GM18873 (cell line): Measurements from ENCODE around the gene PEX11A.
"Not testable (repeated sequence)": the region's sequence is repeated elsewhere in the genome, so short reads cannot be mapped to it uniquely, and the experiment has no call there.

Experiments used
- ATAC-seq: cut with Tn5 transposase; IDR thresholded peaks from one replicate; pipeline ENCODE4 v1.9.1; 2021; ENCODE audit warnings: mild to moderate bottlenecking, moderate library complexity, moderate number of reproducible peaks; ENCODE audit not compliant: unreplicated experiment, low FRiP score

PEX11A gene, protein sequence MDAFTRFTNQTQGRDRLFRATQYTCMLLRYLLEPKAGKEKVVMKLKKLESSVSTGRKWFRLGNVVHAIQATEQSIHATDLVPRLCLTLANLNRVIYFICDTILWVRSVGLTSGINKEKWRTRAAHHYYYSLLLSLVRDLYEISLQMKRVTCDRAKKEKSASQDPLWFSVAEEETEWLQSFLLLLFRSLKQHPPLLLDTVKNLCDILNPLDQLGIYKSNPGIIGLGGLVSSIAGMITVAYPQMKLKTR

DNA sequence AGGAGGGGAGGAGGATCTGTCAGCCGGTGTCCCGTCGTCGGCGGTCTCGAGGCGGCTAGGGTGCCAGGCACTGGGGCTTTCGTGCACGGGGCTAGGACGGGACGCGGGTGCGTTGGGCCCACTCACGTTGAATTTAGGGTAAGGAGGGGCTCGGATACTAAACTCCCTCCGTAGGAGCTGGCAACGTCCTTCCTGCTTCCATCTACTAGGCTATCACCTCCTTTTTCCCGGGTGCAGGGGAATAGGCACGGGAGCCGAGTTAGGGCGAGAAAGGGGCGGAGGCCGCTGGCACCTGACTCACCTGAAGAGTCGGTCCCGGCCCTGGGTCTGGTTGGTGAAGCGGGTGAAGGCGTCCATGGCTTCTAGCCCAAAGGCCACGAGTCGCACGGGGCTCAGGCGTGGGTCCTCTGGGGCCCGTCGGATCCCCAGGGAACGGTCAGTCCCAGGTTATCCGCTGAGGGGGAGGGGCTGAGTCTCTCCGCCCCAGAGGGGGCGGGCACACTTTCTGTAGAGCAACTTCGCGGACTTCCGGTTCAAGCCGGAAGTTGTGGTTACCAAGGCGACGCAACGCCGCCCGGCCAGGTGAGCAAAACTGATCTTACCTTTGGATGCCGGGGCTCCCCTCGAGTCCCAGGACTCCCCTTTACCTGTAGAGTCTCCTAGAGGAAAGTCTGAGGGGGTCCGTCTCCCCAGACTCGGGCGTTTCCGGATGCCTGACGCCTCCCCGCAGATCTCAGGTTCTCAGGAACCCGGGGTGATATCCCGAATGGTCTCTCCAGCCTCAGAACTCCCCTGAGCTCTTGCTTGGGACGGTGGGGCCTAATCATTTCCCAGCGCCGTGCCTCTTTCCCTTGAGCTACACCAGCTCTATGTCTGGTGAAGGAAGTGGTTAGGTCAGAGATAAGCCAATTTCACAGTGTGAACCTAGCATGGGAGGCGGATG, at the start of gene PEX11A, which contains the start of gene WDR93:
Gene PEX11A (minus strand): TSS at position 479 of the 943 bp plus-strand sequence. CDS start 122 bp downstream, at position 357.
Gene WDR93 (plus strand): TSS at position 536 of the 943 bp plus-strand sequence. CDS start 10,936 bp downstream, outside the sequence.
- ATAC-seq, result no peak

GRCh38 chr15:89740137-89740536, 49.6 kb upstream of the PEX11A start:
- no peak for ATAC-seq

DNA sequence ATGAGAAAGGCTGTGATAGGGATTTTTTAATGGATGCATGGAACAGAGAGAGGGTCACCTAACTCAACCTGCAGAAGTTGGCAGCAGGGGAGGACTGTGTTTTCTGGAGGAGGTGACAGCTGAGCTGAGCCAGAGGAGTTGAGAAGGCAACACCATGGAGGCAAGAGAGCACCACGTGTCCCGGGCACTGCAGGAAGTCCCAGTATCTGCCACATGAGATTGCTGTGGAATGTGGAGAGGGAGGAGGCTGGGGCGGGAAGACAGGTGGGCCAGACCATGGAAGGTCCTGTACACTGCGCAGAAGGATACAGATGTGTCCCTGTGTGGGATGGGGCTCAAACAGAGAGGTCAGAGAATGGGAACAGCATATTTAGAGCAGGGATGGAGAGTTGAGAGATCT, 45.2 kb upstream of the PEX11A start:
- no peak for ATAC-seq

- no peak for ATAC-seq
Measured at GRCh38 chr15:89732451-89733172, 42.1 kb upstream of the PEX11A start.

- no peak for ATAC-seq
Measured at GRCh38 chr15:89731275-89731674, 40.7 kb upstream of the PEX11A start.

DNA sequence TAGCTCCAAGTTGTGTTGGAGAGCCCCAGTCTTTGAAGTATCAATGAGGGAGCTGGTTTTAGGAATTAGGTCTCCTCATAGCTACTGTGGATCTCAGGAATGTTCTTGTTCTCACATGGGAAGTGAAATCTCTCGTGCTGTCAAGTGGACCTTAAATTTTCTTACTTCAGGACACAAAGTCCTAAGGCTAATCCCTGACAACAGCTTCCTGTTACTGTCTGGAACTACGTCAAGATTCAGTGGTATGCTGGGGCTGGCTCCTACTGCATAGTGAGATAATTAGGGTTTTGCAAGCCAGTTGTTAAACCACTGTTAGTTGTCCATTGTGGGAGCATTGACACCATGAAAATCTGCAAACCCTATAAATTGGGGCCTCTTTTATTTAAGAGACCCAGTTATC, 37.7 kb upstream of the PEX11A start:
- ATAC-seq, result no peak

GRCh38 chr15:89725064-89725463, 34.5 kb upstream of the PEX11A start:
- no peak for ATAC-seq

DNA sequence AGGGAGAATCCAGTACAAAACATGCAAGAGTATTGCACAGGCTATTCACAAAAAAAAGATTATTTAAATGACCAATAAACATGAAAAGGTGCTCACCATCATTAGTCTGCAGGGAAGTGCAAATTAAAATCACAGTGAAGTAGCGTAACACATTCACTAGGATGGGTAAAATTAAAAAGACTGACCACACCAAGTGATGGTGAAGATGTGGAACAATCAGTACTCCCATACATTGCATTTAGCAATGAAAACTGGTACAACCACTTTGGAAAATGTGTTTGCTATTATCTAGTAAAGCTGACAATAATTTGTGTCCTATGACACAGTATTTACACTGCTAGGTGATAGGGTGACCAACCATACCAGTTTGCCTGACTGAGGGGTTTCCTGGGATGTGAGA, 34.1 kb upstream of the PEX11A start:
- no peak for ATAC-seq

GRCh38 chr15:89723031-89723430, 32.5 kb upstream of the PEX11A start:
- ATAC-seq, result no peak

DNA sequence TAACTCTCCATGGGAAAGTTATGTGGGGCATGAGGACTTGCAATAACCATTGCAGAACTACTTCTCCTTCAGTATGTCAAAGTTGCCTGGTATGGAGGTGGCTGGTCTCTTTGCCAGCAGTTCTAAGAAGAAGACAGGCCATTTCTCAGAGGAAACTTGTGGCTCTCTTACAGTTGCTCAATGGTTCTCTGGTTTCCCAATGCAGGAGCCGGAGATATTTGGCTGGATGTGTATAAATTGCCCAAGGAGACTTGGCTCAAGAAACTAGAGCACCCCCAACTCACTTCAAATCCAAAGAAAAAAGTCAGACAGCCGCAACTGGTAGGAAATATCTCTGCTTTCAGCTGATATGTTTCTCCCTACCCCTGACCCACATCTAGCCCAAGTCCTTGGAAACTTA, 24.2 kb upstream of the PEX11A start:
- no peak for ATAC-seq

- ATAC-seq, result no peak
Measured at GRCh38 chr15:89707577-89707976, 17.0 kb upstream of the PEX11A start.

GRCh38 chr15:89704411-89704810, 13.9 kb upstream of the PEX11A start:
- ATAC-seq, result no peak

DNA sequence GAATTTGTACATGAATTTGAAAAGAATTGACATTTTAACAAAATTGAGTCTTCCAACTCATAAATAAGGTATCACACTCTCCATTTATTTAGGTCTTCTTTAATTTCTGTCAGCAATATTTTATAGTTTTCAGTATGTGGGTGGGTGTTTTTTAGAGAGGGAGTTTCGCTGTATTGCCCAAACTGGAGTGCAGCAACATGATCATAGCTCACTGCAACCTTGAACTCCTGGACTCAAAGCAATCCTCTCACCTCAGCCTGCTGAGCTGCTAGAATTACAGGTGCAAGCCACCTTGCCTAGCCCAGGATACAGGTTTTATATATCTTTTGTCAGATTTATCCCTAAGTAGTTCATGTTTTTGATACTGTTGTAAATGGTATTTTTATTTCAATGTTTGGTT, 4.6 kb upstream of the PEX11A start:
- ATAC-seq, result no peak

DNA sequence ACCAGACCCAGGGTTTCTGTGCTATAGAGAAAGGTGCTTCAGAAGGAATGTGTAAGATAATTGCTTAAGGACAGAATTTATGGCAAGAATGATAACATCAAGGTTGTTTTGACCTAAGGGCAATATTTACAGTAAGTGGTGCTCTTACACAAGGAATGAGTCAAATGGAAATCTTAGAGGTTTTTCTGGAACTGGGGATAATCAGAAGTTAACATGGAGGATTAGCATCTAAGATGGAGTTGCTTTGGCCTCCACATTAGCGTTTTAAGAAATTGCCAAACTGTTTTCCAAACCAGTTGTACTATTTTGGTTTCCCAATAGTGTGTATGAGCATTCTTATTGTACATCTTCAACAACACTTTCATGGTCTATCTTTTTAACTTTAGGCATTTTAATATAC, 3.1 kb upstream of the PEX11A start:
- no peak for ATAC-seq

- ATAC-seq, result no peak
Measured at GRCh38 chr15:89693091-89693490, 2.5 kb upstream of the PEX11A start.

DNA sequence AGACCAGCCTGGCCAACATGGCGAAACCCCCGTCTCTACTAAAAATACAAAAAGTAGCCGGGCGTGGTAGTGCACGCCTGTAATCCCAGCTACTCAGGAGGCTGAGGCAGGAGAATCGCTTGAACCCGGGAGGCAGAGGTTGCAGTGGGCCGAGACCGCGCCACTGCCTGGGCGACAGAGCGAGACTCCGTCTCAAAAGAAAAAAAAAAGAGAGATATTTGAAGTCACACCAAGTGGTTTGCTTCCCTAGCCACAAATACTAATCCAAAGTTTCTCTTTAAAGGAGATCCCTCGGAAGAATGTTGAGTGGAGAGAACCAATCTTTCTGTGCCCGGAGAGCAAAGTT, 651 bp downstream of the PEX11A start:
- ATAC-seq, result not testable (repeated sequence)

DNA sequence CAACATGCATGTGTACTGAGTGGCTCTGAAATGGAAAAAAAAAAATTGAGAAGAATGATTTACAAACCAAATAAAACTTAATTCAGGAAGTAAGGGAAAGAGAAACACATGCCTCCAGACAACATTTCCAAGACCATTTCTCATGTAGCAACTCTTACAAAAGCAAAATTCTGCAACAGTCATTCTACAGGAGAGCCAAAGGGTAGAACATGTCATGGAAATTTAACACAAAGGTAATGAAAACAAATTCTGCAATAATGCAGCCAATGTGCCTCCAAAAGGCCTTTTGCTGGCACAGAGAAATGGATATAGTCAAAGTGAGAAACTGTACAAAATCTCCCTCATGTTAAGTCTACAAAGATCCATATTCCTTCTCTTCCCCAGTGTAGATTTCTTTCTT, 4.0 kb downstream of the PEX11A start:
- no peak for ATAC-seq

DNA sequence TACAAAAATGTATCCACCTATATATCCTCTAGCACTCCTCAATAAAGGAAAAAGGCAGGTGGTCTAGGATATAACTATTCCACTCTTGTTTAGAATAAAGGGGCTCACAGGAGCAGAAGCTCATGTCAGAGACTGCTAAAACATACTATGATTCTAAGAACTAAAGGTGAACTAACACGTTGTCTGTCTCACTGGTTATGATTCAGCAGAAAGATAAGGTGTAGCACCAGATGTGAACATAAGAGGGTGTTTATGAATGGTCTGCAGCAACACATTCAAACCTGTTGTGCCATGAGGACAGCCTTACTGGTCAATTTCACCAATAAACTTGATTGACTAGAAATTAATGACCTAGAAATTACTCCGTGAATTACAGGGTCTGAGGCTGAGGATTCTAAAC, 4.6 kb downstream of the PEX11A start:
- ATAC-seq, result no peak

DNA sequence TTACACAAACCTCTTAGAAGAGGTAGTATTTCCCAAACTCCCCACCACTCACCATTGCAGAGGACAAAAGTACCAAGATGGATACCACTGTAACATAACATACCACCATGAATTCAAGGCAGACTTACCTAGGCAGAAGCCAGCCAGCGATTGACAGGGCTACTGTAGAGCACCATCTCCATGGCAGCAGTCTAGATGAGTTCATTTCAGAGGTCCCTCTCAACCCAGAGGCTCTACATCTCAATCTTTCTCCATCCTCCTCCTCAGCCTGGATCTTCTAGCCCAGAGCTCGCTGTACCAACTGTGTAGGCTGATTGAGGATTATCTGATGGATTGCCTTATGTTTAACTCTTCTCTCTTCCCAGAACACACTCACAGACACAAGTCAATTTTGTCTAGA, 9.4 kb downstream of the PEX11A start:
- ATAC-seq, result no peak

- ATAC-seq, result no peak
Measured at GRCh38 chr15:89680282-89680873, 10.2 kb downstream of the PEX11A start.

- ATAC-seq, result no peak
Measured at GRCh38 chr15:89679212-89679611, 11.3 kb downstream of the PEX11A start, which contains the start of gene PLIN1. PLIN1 (minus strand) TSS chr15:89679367; CDS start chr15:89677489, 1,878 bp downstream.
